Raji (cell line): ENCODE results near the gene CFAP43.

Experiments used
- POLR2A ChIP-seq: IDR thresholded peaks from 2 replicates; pipeline ENCODE4 v1.6.1; 2011; ENCODE audit warnings: low read depth, low read length, control low read depth; ENCODE audit not compliant: insufficient read depth

CFAP43 gene

GRCh38 chr10:104103956-104104355, 128.2 kb downstream of the CFAP43 start:
- TF ChIP-seq POLR2A = no peak

- TF ChIP-seq POLR2A = no peak
Measured at GRCh38 chr10:104101902-104102301, 130.3 kb downstream of the CFAP43 start.

- TF ChIP-seq POLR2A = no peak
Measured at GRCh38 chr10:104100795-104101194, 131.4 kb downstream of the CFAP43 start.

GRCh38 chr10:104099941-104100340, 132.2 kb downstream of the CFAP43 start:
- no peak for TF ChIP-seq POLR2A

- no peak for TF ChIP-seq POLR2A
Measured at GRCh38 chr10:104099269-104099668, 132.9 kb downstream of the CFAP43 start.

- no peak for TF ChIP-seq POLR2A
Measured at GRCh38 chr10:104098358-104098925, 133.7 kb downstream of the CFAP43 start.

- no peak for TF ChIP-seq POLR2A
Measured at GRCh38 chr10:104096692-104097091, 135.5 kb downstream of the CFAP43 start.

- no peak for TF ChIP-seq POLR2A
Measured at GRCh38 chr10:104092749-104093148, 139.4 kb downstream of the CFAP43 start.

GRCh38 chr10:104090611-104091010, 141.6 kb downstream of the CFAP43 start:
- TF ChIP-seq POLR2A = no peak

GRCh38 chr10:104089621-104090020, 142.5 kb downstream of the CFAP43 start:
- no peak for TF ChIP-seq POLR2A

GRCh38 chr10:104088239-104088638, 143.9 kb downstream of the CFAP43 start:
- TF ChIP-seq POLR2A = no peak

GRCh38 chr10:104085801-104086400, 146.3 kb downstream of the CFAP43 start, which contains the start of gene COL17A1:
TSS of gene COL17A1 (minus strand) at chr10:104085880. CDS start at chr10:104080673, 5,207 bp downstream.
- no peak for TF ChIP-seq POLR2A

- TF ChIP-seq POLR2A = no peak
Measured at GRCh38 chr10:104084482-104085142, 147.6 kb downstream of the CFAP43 start.

- no peak for TF ChIP-seq POLR2A
Measured at GRCh38 chr10:104081998-104082397, 150.2 kb downstream of the CFAP43 start.

- no peak for TF ChIP-seq POLR2A
Measured at GRCh38 chr10:104080762-104081161, 151.4 kb downstream of the CFAP43 start.
